Lung (tissue), 12 donors: ENCODE measurements around the gene ASAP3. TPM values are rescaled to one million over a fixed set of nuclear protein-coding genes. Genes with fewer than 3 reads are reported as not detected.

Experiments
- ATAC-seq: fragments of 200-7000 bp; cut with Tn5 transposase; one replicate; pipeline ENCODE4 v1.9.1; 2020; ENCODE audit warnings: moderate number of reproducible peaks; ENCODE audit not compliant: insufficient read depth, low FRiP score
- DNase-seq, 3 donors: peaks; one replicate each; pipeline ENCODE4 v3.0.0-alpha.2; 2013 to 2017
- H3K27ac ChIP-seq, 2 donors: one replicate each; pipeline ENCODE4 v1.5.1; 2013; ENCODE audit warnings: mild to moderate bottlenecking in 2 of 2, moderate library complexity in 2 of 2, control low read depth in 1 of 2, inconsistent platforms in 1 of 2, low read depth in 1 of 2, low read length in 1 of 2
- H3K27me3 ChIP-seq, 3 donors: one replicate each; pipeline ENCODE4 v1.5.1; 2013; ENCODE audit warnings: low read length in 2 of 3; ENCODE audit not compliant: control insufficient read depth in 3 of 3, insufficient read depth in 3 of 3
- H3K36me3 ChIP-seq, 4 donors: one replicate each; pipeline ENCODE4 v1.5.1; 2013; ENCODE audit warnings: low read length in 4 of 4, mild to moderate bottlenecking in 1 of 4, moderate library complexity in 1 of 4; ENCODE audit not compliant: control insufficient read depth in 4 of 4, insufficient read depth in 4 of 4
- H3K4me1 ChIP-seq, 5 donors: one replicate each; pipeline ENCODE4 v1.5.1; 2013; ENCODE audit warnings: low read length in 5 of 5, mild to moderate bottlenecking in 2 of 5, moderate library complexity in 1 of 5; ENCODE audit not compliant: control insufficient read depth in 5 of 5, insufficient read depth in 5 of 5
- H3K4me3 ChIP-seq: one replicate; pipeline ENCODE4 v1.5.1; 2013; ENCODE audit warnings: mild to moderate bottlenecking, control low read depth, moderate library complexity
- H3K9ac ChIP-seq, 2 donors: one replicate each; pipeline ENCODE4 v1.5.1; 2013; ENCODE audit warnings: low read length in 2 of 2, control low read depth in 1 of 2; ENCODE audit not compliant: insufficient read depth in 1 of 2
- H3K9me3 ChIP-seq, 4 donors: one replicate each; pipeline ENCODE4 v1.5.1; 2013; ENCODE audit warnings: low read length in 3 of 4, mild to moderate bottlenecking in 1 of 4, moderate library complexity in 1 of 4; ENCODE audit not compliant: control insufficient read depth in 4 of 4, insufficient read depth in 3 of 4
- CTCF ChIP-seq: IDR thresholded peaks from 2 replicates; pipeline ENCODE4 v1.5.1; 2012; ENCODE audit warnings: mild to moderate bottlenecking; ENCODE audit errors: control extremely low read depth, extremely low read depth
- WGBS, 2 donors: extraction: QIAGEN DNeasy Blood & Tissue Kit; methylation state at CpG; one replicate each; pipeline ENCODE4 v1.1.7; 2013; 5-methylcytosine and 5-hydroxymethylcytosine counted together
- polyA plus RNA-seq, 2 donors: library from polyadenylated mRNA; stranded (reverse); fragments of 200-250 nt; gene quantifications; one replicate each; pipeline ENCODE4 v1.2.1, GENCODE V29; 2013
- total RNA-seq, 2 donors: library from RNA; depleted of rRNA in 1 of 2; stranded (reverse); fragments of >200 nt in 1 of 2; gene quantifications; one replicate each; pipeline ENCODE4 v1.2.1, GENCODE V29; 2014 to 2021
- donor health status: control.
- donor health status: control.
- donor health status: Bipolar disorder and iron deficiency.
- donor health status: healthy.
- donor health status: DM: yes; HTN: yes; CAD: no.

The ASAP3 gene
- total and polyA plus RNA-seq, 4 donors, result 16.9 to 38.1 (median 30.0) TPM

GRCh38 chr1:23446661-23447310 is 37.2 kb downstream of the ASAP3 start:
- H3K4me3 ChIP-seq, result no peak overlapping the region
- H3K9ac ChIP-seq, result no peak overlapping the region
- H3K9me3 ChIP-seq, result no peaks in the 10 kb centered on the region
- DNase-seq (no peak), ATAC-seq (no peak)
- H3K27ac ChIP-seq, result no peak overlapping the region
- WGBS, 2 donors, result 87 to 94% methylated on average over 8 of the region's 8 CpGs
- TF ChIP-seq CTCF, result no peak
- H3K4me1 ChIP-seq, result peaks cover 0 to 4% (median 3%) of the 10 kb centered on the region in 5 donors
- peaks cover 0 to 13% (median 4%) of the 10 kb centered on the region in 4 donors for H3K36me3 ChIP-seq
- H3K27me3 ChIP-seq, result no peaks in the 10 kb centered on the region

GRCh38 chr1:23444596-23445390 is 39.2 kb downstream of the ASAP3 start:
- Histone ChIP-seq H3K9ac (no peak overlapping the region), H3K9me3 (no peaks in the 10 kb centered on the region), H3K4me3 (no peak overlapping the region), H3K4me1 (no peaks in the 10 kb centered on the region), H3K36me3 (peaks cover 0 to 15% (median 9%) of the 10 kb centered on the region in 4 donors), H3K27ac (peak overlapping the region in 1 of 2 donors; percentile 79), H3K27me3 (no peaks in the 10 kb centered on the region)
- ATAC-seq, result no peak
- no peak for TF ChIP-seq CTCF
- 77 to 84% methylated on average over 4 of the region's 4 CpGs for WGBS, 2 donors
- DNase-seq, result no peak

GRCh38 chr1:23444104-23444533 is 39.9 kb downstream of the ASAP3 start:
- ATAC-seq (peak; percentile 68), DNase-seq (no peak)
- H3K4me1 ChIP-seq, result no peaks in the 10 kb centered on the region
- TF ChIP-seq CTCF, result no peak
- H3K4me3 ChIP-seq, result no peak overlapping the region
- H3K27ac ChIP-seq, result peak overlapping the region in 1 of 2 donors; percentile 79
- peaks cover under 1 to 15% (median 11%) of the 10 kb centered on the region in 4 donors for H3K36me3 ChIP-seq
- no peaks in the 10 kb centered on the region for H3K27me3 ChIP-seq
- no peak overlapping the region for H3K9ac ChIP-seq
- 42 to 46% methylated on average over 4 of the region's 4 CpGs for WGBS, 2 donors
- no peaks in the 10 kb centered on the region for H3K9me3 ChIP-seq
